T-helper 1 cell (primary cell): ENCODE results near the gene CDC42BPG.

Experiments used
- DNase-seq, 5 donors: peaks; one replicate each; pipeline ENCODE4 v3.0.0-alpha.2; 2012 to 2020
- total RNA-seq, 4 donors: gene quantifications; one replicate each; lab custom pipeline; 2026; lab: John Stamatoyannopoulos, UW

Gene CDC42BPG, protein sequence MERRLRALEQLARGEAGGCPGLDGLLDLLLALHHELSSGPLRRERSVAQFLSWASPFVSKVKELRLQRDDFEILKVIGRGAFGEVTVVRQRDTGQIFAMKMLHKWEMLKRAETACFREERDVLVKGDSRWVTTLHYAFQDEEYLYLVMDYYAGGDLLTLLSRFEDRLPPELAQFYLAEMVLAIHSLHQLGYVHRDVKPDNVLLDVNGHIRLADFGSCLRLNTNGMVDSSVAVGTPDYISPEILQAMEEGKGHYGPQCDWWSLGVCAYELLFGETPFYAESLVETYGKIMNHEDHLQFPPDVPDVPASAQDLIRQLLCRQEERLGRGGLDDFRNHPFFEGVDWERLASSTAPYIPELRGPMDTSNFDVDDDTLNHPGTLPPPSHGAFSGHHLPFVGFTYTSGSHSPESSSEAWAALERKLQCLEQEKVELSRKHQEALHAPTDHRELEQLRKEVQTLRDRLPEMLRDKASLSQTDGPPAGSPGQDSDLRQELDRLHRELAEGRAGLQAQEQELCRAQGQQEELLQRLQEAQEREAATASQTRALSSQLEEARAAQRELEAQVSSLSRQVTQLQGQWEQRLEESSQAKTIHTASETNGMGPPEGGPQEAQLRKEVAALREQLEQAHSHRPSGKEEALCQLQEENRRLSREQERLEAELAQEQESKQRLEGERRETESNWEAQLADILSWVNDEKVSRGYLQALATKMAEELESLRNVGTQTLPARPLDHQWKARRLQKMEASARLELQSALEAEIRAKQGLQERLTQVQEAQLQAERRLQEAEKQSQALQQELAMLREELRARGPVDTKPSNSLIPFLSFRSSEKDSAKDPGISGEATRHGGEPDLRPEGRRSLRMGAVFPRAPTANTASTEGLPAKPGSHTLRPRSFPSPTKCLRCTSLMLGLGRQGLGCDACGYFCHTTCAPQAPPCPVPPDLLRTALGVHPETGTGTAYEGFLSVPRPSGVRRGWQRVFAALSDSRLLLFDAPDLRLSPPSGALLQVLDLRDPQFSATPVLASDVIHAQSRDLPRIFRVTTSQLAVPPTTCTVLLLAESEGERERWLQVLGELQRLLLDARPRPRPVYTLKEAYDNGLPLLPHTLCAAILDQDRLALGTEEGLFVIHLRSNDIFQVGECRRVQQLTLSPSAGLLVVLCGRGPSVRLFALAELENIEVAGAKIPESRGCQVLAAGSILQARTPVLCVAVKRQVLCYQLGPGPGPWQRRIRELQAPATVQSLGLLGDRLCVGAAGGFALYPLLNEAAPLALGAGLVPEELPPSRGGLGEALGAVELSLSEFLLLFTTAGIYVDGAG (N-terminal part only)
- 20.9 to 38.5 (median 27.6) reads per million in 4 donors for total RNA-seq

- DNase-seq, result peak; percentile 66 to 79 (median 69)
Measured at GRCh38 chr11:64844330-64845128, at the start of gene CDC42BPG. Gene CDC42BPG (minus strand): TSS chr11:64844653. CDS start chr11:64844569, 84 bp downstream.

- no peak for DNase-seq
Measured at GRCh38 chr11:64893194-64894069, 49.0 kb upstream of the CDC42BPG start.

DNA sequence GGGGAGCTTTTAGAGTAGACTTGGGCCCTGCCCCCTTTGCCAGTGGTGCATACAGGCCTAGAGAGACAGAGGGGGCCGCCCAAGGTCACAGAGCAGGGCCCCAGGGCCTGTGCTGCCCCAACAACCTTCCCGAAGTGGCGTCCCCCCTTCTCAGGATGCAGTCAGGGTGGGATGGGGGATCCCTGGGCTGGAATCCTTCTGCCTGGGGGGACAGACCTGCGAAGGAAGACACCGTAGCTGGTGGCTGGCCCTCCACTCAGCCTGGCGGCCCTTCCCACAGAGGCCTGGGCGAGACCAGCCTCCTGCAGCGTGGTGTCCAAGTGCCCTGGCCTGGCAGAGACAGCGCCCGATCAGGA is 48.4 kb upstream of the CDC42BPG start:
- DNase-seq, result no peak

- DNase-seq, result no peak
Measured at GRCh38 chr11:64892411-64892831, 48.0 kb upstream of the CDC42BPG start.

DNA sequence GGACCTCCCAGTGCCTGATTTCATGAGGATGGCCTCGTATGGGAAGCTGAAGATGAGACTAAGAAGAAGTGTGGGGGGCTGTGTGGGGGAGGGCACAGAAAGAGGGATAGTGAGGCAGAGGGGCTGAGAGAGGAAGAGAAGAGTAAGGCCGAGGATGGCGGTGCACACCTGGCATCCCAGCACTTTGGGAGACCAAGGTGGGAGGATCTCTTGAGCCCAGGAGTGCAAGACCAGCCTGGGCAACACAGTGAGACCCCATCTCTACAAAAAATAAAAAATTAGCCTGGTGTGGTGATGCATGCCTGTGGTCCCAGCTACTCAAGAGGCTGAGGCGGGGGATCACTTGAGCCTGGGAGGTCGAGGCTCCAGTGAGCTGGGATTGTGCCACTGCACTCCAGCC is 47.4 kb upstream of the CDC42BPG start:
- no peak for DNase-seq

DNA sequence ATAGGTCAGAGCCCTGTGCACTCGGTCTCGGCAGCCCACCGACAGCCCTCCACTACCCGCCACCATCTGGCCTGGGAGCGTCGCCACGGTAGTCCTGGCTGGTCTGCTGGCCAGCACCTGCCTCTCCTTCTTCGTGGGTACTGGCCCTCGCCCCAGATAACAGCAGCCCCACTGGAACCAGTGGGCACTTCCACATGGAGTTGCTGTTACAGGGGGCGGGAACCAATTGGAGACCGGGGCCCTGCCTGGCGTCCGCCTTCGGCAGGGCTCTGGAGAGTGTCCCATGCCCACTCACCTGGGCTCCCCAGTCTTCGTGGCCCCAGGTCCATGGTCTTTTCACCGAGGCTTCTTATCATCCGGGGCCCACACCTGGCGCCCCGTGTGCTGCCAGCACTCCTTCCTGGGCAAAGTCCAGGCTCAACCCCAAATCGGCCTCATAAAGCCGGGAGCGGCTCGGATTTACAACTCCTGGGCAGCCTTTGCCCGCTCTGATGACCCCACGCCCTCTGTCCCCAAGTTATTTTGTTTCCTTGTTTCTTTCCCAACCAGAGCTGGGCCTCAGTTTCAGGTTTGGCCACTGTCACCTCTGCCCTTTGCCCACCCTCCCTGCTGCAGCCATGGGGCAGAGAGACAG is 46.9 kb upstream of the CDC42BPG start:
- DNase-seq, result no peak

GRCh38 chr11:64890522-64890939 is 46.1 kb upstream of the CDC42BPG start:
- DNase-seq, result no peak

GRCh38 chr11:64888729-64889511 is 44.5 kb upstream of the CDC42BPG start:
- no peak for DNase-seq

DNA sequence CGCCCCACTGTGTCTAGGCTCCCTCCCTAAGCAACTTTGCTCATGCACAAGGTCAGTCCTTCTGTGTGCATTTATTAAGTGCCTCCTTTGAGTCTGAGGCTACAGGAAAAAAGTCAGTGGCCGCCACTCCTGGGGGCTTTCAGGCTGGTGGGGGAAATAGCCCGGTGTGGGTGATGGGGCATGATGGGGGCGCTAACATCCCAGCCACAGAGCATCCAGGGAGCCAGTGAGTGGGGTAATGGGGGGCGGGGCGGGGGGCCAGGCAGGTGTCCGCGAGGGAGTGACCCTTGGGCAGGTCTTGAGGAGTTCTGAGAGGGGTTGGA is 43.9 kb upstream of the CDC42BPG start:
- DNase-seq, result no peak

DNA sequence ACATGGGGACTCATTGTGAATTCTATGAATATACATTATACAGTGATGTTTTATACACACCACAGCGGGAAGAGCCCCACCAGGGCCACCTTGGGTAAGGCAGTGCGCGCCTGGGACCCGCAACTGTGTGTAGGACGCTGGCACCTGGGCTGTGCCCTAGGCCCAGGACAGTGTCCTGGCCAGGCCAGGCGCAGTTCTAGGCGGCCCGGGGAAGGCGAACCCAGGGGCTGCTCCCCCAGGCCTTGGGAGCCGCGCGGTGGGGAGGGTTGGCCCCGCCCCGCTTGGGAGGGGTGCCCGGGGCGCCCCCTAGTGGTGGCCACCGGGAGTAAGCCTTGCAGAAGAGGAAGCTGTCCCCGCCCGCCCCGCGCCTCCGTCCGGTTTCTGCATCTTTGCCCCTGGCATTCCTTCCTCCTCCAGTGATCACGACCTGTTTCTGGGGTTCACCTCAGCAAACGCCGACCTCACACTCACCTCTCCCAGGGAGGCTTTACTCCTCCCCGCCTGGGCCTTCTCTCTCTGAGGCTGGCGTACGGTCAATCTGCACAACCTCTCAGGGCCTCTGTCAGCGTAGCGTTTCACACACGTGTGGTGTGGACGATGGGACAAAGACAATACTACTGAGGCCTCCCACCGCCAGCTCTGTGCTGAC is 43.4 kb upstream of the CDC42BPG start:
- DNase-seq, result peak; percentile 70 to 82 (median 80)

DNA sequence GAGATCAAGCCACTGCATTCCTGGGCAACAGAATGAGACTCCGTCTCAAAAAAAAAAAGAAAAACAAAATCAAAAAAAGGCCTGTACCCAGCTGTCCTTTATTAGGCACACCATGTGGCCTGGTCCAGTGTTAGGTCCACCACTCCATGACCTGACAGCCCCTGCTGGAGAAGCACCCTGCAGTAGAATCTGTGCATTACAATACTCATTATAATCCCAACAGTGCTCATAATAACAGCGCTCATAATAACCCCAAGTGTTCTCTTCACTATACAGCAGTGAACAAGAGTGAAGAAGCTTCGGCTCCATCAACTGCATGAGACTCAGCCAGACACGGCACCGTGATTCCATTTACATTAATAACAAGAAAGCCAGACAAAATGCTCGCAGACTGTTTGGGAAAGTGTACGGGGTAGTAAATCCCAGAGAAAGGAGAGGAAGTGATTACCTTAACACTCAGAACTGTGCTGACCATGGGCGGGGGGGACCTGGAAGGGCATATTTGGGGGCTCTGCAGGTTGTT is 42.8 kb upstream of the CDC42BPG start:
- no peak for DNase-seq

DNA sequence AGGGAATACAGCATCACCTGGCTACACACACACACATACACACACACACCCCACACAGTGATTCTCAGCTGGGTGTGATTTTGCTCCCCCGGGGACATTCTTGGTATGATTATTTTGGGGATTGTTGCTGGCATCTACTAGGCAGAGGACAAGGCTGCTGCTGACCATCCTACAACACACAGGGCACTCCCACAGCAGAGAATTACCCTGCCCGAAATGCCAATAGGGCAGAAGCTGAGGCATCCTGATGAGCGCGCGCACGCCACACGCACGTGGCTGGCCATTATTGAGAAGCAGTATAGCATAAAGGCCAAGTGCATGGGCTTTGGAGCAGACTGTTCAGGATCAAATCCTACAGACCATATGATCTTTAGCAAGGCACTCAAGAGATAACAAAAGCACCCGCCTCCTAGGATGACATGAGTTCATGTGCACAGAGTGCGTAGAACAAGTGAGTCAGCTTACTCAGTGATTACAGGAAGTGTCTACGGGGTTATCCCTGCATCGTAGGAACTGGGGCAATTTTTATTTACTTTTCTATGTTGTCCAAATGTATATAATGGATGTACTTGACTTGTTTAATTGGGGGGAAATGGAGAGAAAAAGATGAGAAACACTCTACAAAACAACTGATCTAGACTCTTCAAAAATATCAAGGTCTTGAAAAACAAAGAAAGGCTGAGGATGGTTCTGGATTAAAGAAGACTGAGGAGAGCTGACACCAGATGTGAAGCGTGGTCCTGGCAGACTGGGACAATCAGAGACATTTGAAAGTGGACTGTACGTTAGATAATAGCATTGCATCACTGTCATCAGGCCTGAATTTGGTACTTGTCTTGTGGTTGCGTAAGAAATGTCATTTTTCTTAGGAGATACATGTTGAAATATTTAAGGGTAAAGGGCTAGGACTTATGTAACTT is 41.2 kb upstream of the CDC42BPG start:
- DNase-seq, result peak in 1 of 5 donors; percentile 73

DNA sequence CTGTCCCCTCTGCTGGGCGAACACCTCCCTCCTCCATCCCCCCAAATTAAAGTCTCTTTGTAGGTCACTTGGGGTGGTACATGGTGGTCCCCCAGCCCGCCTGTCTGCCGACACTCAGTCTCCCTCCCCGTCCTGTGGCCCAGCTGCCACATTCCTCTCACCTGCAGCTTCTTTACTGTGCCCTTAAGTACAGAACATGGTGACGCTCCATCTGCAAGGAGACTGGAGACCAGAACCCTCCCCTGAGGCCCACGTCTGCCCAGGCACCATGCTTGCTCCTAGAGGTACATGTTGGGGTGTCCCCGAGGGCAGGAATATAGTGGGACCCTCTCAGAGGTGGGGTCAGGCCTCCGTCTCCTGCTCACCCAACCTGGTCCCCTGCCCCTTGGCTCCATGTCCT is 39.6 kb upstream of the CDC42BPG start:
- no peak for DNase-seq

DNA sequence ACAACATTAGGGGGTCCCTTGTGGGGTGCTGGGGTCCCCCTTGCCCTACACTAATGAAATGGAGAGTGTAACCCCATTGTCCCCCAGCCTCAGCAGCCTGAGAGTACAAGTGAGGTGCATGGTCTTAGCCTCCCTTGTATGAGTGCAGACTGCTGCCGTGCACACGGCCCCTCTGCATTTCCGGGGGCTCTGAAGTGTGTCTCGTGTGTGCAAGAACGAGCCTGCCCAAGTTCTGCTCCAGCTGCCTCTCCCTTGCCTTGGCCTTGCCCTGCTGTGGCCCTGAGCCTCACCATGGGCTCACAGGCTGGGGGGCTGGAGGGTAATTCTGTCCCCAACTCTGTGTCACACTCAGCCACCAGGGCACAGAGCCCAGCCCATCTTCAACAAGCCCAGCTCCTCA is 39.1 kb upstream of the CDC42BPG start:
- no peak for DNase-seq

GRCh38 chr11:64882243-64882642 is 37.8 kb upstream of the CDC42BPG start:
- no peak for DNase-seq

- no peak for DNase-seq
Measured at GRCh38 chr11:64881476-64881875, 37.0 kb upstream of the CDC42BPG start.

GRCh38 chr11:64880240-64881001 is 36.0 kb upstream of the CDC42BPG start:
- peak in 1 of 5 donors; percentile 57 for DNase-seq
